GM19025 (cell line): ENCODE measurements around the gene CLEC11A.
"Not testable (repeated sequence)": the region's sequence is repeated elsewhere in the genome, so short reads cannot be mapped to it uniquely, and the experiment has no call there.

Source experiments
- ATAC-seq: cut with Tn5 transposase; IDR thresholded peaks from one replicate; pipeline ENCODE4 v1.9.1; 2021; ENCODE audit warnings: mild to moderate bottlenecking, low read depth, moderate library complexity; ENCODE audit not compliant: unreplicated experiment

CLEC11A gene

GRCh38 chr19:50753879-50754278 lies 30.7 kb downstream of the CLEC11A start:
- no peak for ATAC-seq

GRCh38 chr19:50756244-50756643 lies 33.1 kb downstream of the CLEC11A start:
- ATAC-seq = not testable (repeated sequence)

GRCh38 chr19:50757624-50758023 lies 34.5 kb downstream of the CLEC11A start:
- ATAC-seq = not testable (repeated sequence)

GRCh38 chr19:50759076-50759475 lies 35.9 kb downstream of the CLEC11A start:
- ATAC-seq = not testable (repeated sequence)

GRCh38 chr19:50759886-50760285 lies 36.7 kb downstream of the CLEC11A start:
- ATAC-seq = no peak

GRCh38 chr19:50761501-50761900 lies 38.3 kb downstream of the CLEC11A start:
- not testable (repeated sequence) for ATAC-seq

GRCh38 chr19:50763521-50763920 lies 40.4 kb downstream of the CLEC11A start:
- not testable (repeated sequence) for ATAC-seq

- no peak for ATAC-seq
Measured at GRCh38 chr19:50764409-50764808, 41.2 kb downstream of the CLEC11A start.

- ATAC-seq = not testable (repeated sequence)
Measured at GRCh38 chr19:50766746-50767145, 43.6 kb downstream of the CLEC11A start.

- ATAC-seq = not testable (repeated sequence)
Measured at GRCh38 chr19:50767263-50767662, 44.1 kb downstream of the CLEC11A start.

GRCh38 chr19:50768277-50768676 lies 45.1 kb downstream of the CLEC11A start:
- no peak for ATAC-seq

GRCh38 chr19:50770164-50770563 lies 47.0 kb downstream of the CLEC11A start, which contains the start of gene GPR32:
TSS of gene GPR32 (plus strand) at chr19:50770464. CDS start at chr19:50770601, 137 bp downstream.
- not testable (repeated sequence) for ATAC-seq

GRCh38 chr19:50770888-50771287 lies 47.7 kb downstream of the CLEC11A start:
- ATAC-seq = no peak

- no peak for ATAC-seq
Measured at GRCh38 chr19:50772476-50772875, 49.3 kb downstream of the CLEC11A start.

- ATAC-seq = not testable (repeated sequence)
Measured at GRCh38 chr19:50772912-50773311, 49.7 kb downstream of the CLEC11A start.

GRCh38 chr19:50773454-50773853 lies 50.3 kb downstream of the CLEC11A start:
- not testable (repeated sequence) for ATAC-seq
